CD4-positive, alpha-beta T cell treated with Interleukin-15 for 4 hours (primary cell): ENCODE results near the gene CPXM1.

Experiments
- DNase-seq: peaks from one replicate; pipeline ENCODE4 v3.0.0-alpha.2; 2020; ENCODE audit warnings: low spot score

The CPXM1 gene

DNA sequence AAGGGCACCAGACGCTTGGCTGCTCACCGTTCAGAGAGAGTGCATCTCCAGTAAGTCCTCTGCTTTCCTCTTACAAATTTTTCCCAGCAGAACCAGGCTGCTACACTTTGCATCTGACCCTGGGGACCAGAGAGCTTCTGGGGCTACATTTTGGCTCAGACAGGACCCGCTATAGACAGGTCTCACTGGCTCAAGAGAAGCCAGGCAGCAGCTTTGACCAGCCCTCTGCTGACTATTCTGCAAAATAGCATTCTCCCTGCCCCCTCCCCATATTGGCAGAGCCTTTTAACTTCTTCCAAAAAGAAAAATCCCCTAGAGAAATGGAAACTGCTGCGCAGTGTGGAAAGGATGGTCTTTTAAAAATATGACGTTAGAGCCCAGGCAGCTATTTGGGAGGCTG, 37.2 kb downstream of the CPXM1 start:
- no peak for DNase-seq

DNA sequence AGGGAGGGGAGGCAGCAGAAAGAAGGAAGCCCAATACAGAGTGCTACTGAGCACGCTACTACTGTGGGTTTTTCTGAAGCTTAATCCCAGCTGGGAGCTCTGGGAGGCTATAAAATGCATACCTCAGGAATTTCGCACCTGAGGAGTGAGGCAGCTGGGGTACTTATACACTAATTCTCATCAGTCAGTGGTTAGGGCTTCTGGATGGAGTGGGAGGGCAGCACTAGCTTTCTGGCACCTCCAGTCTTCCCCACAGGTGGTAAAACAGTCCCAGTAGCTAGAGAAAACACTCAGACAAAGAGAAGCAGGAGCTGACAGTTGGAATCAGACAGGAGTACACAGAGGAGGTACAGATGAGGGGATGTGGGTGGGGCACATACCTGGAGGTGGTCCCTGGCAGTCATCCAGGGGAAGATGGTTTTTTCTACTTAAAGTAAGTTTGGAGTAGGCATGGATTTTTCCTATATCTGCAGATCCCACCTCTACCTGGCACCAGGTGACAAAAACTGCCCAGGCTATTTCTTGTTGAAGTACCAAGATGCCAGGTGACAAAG, 37.8 kb downstream of the CPXM1 start:
- no peak for DNase-seq

DNA sequence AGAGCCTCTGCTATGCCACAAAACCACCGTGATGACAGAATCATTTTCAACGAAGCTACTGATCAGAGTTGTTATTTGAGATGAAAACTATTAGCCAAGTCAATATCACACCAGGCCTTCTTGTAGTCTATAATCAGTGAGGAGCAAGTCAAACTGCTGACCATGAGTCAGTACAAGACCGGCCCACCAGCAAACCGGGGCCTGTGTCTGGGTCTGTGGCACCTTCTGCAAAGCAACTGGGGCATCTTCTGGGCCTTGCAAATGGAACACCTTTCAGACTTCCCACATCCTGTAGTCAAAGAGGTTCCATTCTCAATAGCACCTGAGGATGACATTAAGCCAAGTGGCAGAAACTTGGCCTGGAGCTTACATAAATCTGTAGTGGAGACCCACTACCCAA, 38.5 kb downstream of the CPXM1 start:
- DNase-seq, result no peak

GRCh38 chr20:2760952-2761305, 39.5 kb downstream of the CPXM1 start:
- no peak for DNase-seq

GRCh38 chr20:2760297-2760951, 40.0 kb downstream of the CPXM1 start:
- no peak for DNase-seq

GRCh38 chr20:2759603-2760296, 40.7 kb downstream of the CPXM1 start:
- DNase-seq, result no peak

- no peak for DNase-seq
These were observed 41.3 kb downstream of the CPXM1 start for GRCh38 chr20:2759143-2759542.

- no peak for DNase-seq
These were observed 42.5 kb downstream of the CPXM1 start for GRCh38 chr20:2757969-2758368.

GRCh38 chr20:2757001-2757400, 43.4 kb downstream of the CPXM1 start:
- DNase-seq, result no peak

- DNase-seq, result no peak
These were observed 44.3 kb downstream of the CPXM1 start for GRCh38 chr20:2756056-2756611.

DNA sequence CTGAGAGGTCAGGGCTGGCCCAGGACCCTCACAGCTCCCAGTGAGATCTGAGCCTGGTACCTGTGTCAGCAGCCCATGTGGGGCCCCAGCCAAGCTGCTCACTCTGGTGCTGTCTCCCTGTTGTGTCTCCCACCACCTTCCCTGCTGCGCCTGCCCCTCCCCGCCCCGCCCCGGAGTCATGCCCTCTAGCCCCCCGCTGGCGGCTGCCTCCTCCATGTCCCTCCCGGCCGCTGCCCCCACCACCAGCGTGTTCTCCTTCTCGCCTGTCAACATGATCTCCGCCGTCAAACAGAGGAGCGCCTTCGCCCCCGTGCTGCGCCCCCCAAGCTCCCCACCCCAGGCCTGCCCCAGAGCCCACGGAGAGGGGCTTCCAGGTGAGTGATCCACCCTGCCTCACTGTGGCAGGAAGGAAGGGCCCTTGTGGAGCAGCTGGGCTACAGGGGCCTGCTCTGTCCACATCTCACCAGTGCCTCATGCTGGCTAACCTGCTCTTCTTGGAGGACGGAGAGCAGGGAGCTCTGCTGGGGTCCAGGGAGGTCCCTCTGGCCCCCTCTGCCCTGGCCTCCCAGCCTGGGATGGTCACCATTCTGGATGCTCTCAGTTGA, 44.9 kb downstream of the CPXM1 start:
- no peak for DNase-seq

- no peak for DNase-seq
These were observed 46.0 kb downstream of the CPXM1 start for GRCh38 chr20:2754424-2754823.

DNA sequence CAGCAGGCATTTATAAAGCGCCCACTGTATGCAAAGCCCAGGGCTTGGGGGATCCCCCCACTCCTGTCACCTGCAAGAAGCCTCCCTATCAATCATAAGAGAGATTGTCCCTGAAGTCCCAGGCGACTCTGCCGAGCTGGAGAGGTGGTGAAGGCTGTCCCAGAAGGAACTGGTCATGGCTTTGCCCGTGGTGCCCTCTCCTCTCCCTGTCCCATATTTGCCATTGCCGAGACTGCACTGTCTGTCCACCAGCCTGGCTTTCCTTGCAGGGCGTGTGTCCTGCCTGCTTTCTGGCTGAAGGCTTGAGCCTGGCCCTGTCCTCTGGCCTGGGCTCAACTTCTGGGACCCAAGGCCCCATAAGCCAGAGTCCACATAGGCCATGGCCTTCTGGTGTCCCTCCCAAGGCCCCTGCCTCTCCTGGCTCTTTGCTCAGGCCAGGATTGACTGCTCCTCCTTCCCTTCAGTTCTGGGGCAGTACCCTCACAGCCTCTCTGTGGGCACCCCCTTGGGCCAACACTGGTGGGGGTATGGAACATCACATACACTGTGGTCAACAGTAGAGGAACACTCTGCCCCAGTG, 46.9 kb downstream of the CPXM1 start:
- no peak for DNase-seq

DNA sequence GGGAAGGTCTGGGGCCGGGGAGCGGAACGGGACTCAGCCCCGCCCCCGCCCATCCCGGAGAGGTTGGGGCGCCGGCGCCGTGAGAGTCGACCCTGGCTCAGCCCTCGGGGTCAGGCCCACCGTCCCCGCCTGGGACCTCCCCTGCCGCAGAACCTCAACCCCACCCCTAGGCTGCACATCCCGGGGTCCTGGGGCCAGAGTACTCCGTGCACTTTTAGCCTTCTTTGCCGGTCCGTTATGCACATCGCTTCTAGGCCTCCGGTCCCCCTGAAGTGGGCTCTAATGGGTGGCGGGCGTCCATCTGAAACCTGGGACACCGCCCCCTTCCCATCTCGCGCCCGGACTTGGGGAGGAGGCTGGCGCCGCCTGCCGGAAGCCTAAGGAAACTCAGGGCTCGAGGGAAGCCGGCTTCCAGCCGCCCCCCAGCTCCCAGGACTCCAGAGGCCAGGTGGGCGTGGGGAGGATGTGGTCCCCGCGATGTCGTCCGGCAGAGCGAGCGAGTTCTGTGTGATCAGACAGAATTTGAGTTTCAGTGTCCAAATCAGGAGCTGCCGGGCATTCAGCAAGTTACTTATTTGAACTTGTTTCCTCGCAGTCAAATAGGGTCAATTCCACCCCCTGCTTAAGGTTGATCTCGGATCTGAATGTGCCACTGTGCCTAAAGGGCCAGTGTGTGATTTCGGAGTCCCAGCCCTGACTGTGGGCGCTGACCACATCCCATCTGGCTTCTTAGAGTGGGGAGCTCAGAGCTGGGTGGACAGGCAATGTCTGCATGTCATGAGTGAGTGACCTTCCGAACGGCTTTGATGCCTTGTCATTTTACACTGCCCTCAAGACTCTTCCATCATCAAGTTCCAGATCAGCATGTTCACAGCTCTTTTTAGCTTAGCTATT, 47.6 kb downstream of the CPXM1 start:
- DNase-seq, result peak; percentile 39

GRCh38 chr20:2751878-2752566, 48.4 kb downstream of the CPXM1 start:
- peak; percentile 57 for DNase-seq

GRCh38 chr20:2751347-2751877, 49.0 kb downstream of the CPXM1 start:
- DNase-seq, result no peak

DNA sequence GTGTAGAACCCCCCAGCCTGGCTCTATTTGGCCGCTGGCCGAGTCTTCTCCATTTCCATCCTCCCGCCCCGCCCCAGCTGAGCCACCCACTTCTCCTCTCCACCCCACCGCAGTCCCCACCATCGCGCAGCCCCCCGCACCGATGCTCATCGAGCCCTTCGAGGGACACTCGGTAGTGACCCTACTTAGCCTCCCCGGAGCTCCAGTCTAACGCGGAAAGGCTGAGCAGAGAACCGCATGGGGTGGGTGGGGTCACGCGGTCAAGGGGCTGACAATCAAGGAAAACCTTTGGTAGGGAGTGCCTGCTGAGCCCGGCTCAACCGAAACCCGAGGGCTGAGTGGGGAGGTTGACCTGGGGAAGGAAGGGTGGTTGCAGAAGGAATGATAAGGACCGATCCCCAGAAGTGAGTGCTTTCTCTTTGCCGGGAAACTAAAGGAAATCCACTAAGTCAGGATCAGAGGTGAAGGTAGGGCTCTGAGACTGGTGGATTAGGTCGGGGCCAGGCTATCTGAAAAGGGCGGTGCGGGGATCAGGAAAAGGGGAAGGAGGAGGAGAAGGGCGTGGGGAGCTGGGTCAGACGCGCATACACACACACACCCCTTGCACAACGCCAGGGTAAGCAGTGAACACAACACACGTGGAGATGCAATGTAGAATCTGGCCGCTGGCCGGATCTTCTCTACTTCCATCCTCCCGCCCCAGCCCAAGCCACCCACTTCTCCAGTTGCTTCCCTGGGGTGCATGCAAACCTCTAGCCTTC, 49.8 kb downstream of the CPXM1 start:
- DNase-seq, result no peak

DNA sequence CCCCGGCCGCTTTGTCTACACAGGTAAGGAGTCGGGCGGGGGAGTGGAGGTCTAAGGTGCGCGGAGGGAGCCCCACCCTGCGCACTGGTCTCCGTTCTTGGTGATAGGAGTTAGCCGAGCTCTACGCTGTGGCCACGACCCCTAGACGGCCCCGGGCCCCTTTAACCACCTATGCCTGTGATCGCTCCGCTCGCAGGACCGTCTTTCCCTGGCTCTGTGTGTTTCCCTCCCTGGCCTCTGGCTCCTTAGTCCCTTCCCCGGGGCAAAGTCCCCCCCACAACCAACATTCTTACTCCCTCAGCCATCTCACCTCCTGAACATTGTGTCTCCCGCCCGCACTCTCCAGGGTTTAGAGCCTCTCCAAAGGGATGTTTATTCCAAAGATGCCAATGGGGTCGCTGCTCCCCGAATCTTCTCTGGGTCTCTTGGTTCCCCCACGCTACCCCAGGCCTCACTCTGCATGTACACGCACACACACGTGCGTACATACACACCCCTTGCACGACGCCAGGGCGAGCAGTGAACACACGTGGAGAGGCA, 50.4 kb downstream of the CPXM1 start:
- no peak for DNase-seq

GRCh38 chr20:2749343-2749950, 51.0 kb downstream of the CPXM1 start:
- no peak for DNase-seq
